ENCODE results near the gene SLFN14.

SLFN14 gene

GRCh38 chr17:35546487-35546886 lies 14.1 kb downstream of the SLFN14 start:
- TF ChIP-seq, protein P1, sequence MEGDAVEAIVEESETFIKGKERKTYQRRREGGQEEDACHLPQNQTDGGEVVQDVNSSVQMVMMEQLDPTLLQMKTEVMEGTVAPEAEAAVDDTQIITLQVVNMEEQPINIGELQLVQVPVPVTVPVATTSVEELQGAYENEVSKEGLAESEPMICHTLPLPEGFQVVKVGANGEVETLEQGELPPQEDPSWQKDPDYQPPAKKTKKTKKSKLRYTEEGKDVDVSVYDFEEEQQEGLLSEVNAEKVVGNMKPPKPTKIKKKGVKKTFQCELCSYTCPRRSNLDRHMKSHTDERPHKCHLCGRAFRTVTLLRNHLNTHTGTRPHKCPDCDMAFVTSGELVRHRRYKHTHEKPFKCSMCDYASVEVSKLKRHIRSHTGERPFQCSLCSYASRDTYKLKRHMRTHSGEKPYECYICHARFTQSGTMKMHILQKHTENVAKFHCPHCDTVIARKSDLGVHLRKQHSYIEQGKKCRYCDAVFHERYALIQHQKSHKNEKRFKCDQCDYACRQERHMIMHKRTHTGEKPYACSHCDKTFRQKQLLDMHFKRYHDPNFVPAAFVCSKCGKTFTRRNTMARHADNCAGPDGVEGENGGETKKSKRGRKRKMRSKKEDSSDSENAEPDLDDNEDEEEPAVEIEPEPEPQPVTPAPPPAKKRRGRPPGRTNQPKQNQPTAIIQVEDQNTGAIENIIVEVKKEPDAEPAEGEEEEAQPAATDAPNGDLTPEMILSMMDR (IDR thresholded peaks at IDR 0.05; ENCODE audit: borderline replicate concordance, insufficient read depth, low read depth, low read length) = no peak
- no peak overlapping the region for H3K4me3 ChIP-seq (ENCODE audit: low read depth, low read length)

- H3K4me3 ChIP-seq (ENCODE audit: low read depth, low read length) = no peak overlapping the region
- TF ChIP-seq, protein P1 (IDR thresholded peaks at IDR 0.05; ENCODE audit: borderline replicate concordance, insufficient read depth, low read depth, low read length) = no peak
Observed at GRCh38 chr17:35545150-35545549, 15.5 kb downstream of the SLFN14 start.

GRCh38 chr17:35543856-35544255 lies 16.8 kb downstream of the SLFN14 start:
- no peak overlapping the region for H3K4me3 ChIP-seq (ENCODE audit: low read depth, low read length)
- TF ChIP-seq, protein P1 (IDR thresholded peaks at IDR 0.05; ENCODE audit: borderline replicate concordance, insufficient read depth, low read depth, low read length) = no peak

DNA sequence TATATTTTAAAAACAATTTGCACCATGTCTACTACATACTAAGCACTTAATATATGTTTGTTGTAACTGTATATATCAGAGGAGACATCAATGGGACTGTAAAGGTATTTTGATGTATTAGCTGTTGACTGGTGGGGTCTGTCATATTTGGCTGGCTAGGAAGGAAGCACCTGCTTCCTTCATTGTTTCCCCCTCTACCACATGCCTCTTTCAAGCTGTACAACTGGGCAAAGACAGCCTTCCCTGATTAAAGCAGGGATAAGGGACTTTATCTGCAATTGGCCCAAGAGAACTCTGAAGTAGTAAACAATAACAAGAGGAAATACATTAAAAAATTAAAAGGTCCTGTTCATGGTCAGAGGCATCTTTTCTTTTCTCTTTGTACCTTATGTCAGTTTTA lies 17.6 kb downstream of the SLFN14 start:
- TF ChIP-seq, protein P1 (IDR thresholded peaks at IDR 0.05; ENCODE audit: borderline replicate concordance, insufficient read depth, low read depth, low read length) = no peak
- H3K4me3 ChIP-seq (ENCODE audit: low read depth, low read length) = no peak overlapping the region

GRCh38 chr17:35541434-35541833 lies 19.2 kb downstream of the SLFN14 start:
- TF ChIP-seq, protein P1 (IDR thresholded peaks at IDR 0.05; ENCODE audit: borderline replicate concordance, insufficient read depth, low read depth, low read length) = no peak
- no peak overlapping the region for H3K4me3 ChIP-seq (ENCODE audit: low read depth, low read length)

GRCh38 chr17:35540589-35541404 lies 19.8 kb downstream of the SLFN14 start:
- peak overlapping the region; percentile 18 for H3K4me3 ChIP-seq (ENCODE audit: low read depth, low read length)
- TF ChIP-seq, protein P1 (IDR thresholded peaks at IDR 0.05; ENCODE audit: borderline replicate concordance, insufficient read depth, low read depth, low read length) = no peak

DNA sequence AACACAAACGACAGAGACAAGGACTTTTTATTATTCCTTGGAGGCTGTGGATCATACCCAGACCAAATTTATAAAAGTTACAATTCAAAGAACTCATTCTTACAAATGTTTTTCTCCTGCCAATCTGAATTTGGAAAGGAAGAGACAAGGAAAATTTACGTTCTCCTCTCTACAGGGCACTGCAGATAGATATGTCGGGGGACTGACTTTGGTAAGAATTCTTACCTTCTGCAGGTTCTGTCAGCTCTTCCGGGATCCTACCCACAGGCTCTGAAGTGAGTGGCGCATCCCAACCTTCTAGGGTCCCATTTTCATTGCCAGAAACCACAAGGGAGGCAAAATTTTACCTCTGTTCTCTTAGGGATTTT lies 21.0 kb downstream of the SLFN14 start:
- H3K4me3 ChIP-seq (ENCODE audit: low read depth, low read length) = no peak overlapping the region
- TF ChIP-seq, protein P1 (IDR thresholded peaks at IDR 0.05; ENCODE audit: borderline replicate concordance, insufficient read depth, low read depth, low read length) = no peak

All from GM12875 (cell line).